ENCODE measurements around the gene CBLC. TPM values are rescaled to one million over a fixed set of nuclear protein-coding genes. Genes with fewer than 3 reads are reported as not detected.
A peak's percentile ranks its signal among the peaks of the same experiment; 100 is the strongest.
"Not testable (repeated sequence)": the region's sequence is repeated elsewhere in the genome, so short reads cannot be mapped to it uniquely, and the experiment has no call there.

CBLC gene
- total RNA-seq, 1 donor from 2014 or later = not detected

- intact Hi-C loops (cut with DNase I) = no loop called here
- DNase-seq (ENCODE audit: low spot score) = no peak
- no peak for ATAC-seq
Observed at GRCh38 chr19:44813070-44813840, 35.6 kb downstream of the CBLC start.

- no peak for ATAC-seq
- no peak for DNase-seq (ENCODE audit: low spot score)
- intact Hi-C loops (cut with DNase I) = no loop called here
Observed at GRCh38 chr19:44813841-44814470, 36.3 kb downstream of the CBLC start.

- intact Hi-C loops (cut with DNase I) = no loop called here
- ATAC-seq (no peak), DNase-seq (ENCODE audit: low spot score) (no peak)
Observed at GRCh38 chr19:44814517-44814916, 36.8 kb downstream of the CBLC start.

GRCh38 chr19:44816301-44816700 lies 38.6 kb downstream of the CBLC start:
- intact Hi-C loops (cut with DNase I) = no loop called here
- no peak for DNase-seq (ENCODE audit: low spot score)
- no peak for ATAC-seq

- no peak for ATAC-seq
- intact Hi-C loops (cut with DNase I) = no loop called here
- DNase-seq (ENCODE audit: low spot score) = no peak
Observed at GRCh38 chr19:44817725-44818465, 40.2 kb downstream of the CBLC start.

GRCh38 chr19:44818466-44819031 lies 40.9 kb downstream of the CBLC start:
- DNase-seq (ENCODE audit: low spot score) = no peak
- intact Hi-C loops (cut with DNase I) = no loop called here
- no peak for ATAC-seq

GRCh38 chr19:44819246-44819832 lies 41.6 kb downstream of the CBLC start:
- no peak for ATAC-seq

GRCh38 chr19:44820648-44821609 lies 43.2 kb downstream of the CBLC start:
- peak; percentile 73 for ATAC-seq
- no peak for DNase-seq (ENCODE audit: low spot score)
- intact Hi-C loops (cut with DNase I) = no loop called here

More at GRCh38 chr19:44819246-44819832, 41.6 kb downstream of the CBLC start:
- no peak for DNase-seq (ENCODE audit: low spot score)
- intact Hi-C loops (cut with DNase I) = no loop called here

GRCh38 chr19:44822177-44822576 lies 44.5 kb downstream of the CBLC start:
- no peak for DNase-seq (ENCODE audit: low spot score)
- ATAC-seq = no peak
- intact Hi-C loops (cut with DNase I) = no loop called here

GRCh38 chr19:44822670-44823372 lies 45.1 kb downstream of the CBLC start:
- no peak for ATAC-seq
- intact Hi-C loops (cut with DNase I) = no loop called here

GRCh38 chr19:44823373-44823698 lies 45.6 kb downstream of the CBLC start:
- intact Hi-C loops (cut with DNase I) = no loop called here
- no peak for DNase-seq (ENCODE audit: low spot score)

More at GRCh38 chr19:44822670-44823372, 45.1 kb downstream of the CBLC start:
- no peak for DNase-seq (ENCODE audit: low spot score)

GRCh38 chr19:44824761-44825160 lies 47.1 kb downstream of the CBLC start:
- intact Hi-C loops (cut with DNase I) = no loop called here
- ATAC-seq = no peak

More at GRCh38 chr19:44823373-44823698, 45.6 kb downstream of the CBLC start:
- ATAC-seq = no peak

GRCh38 chr19:44832875-44833274 lies 55.2 kb downstream of the CBLC start:
- ATAC-seq; DNase-seq (ENCODE audit: low spot score); intact Hi-C loops (cut with DNase I): not testable (repeated sequence)

More at GRCh38 chr19:44824761-44825160, 47.1 kb downstream of the CBLC start:
- no peak for DNase-seq (ENCODE audit: low spot score)

GRCh38 chr19:44834399-44834798 lies 56.7 kb downstream of the CBLC start:
- intact Hi-C loops (cut with DNase I); DNase-seq (ENCODE audit: low spot score); ATAC-seq: not testable (repeated sequence)

- DNase-seq (ENCODE audit: low spot score) = no peak
- intact Hi-C loops (cut with DNase I) = no loop called here
- no peak for ATAC-seq
Observed at GRCh38 chr19:44839276-44839675, 61.6 kb downstream of the CBLC start.

GRCh38 chr19:44840811-44841210 lies 63.1 kb downstream of the CBLC start:
- intact Hi-C loops (cut with DNase I) = loop anchor here (5.0 kb wide), 2 partner anchors 39 to 54 kb away; no protein-coding TSS in a partner anchor
- no peak for DNase-seq (ENCODE audit: low spot score)
- ATAC-seq = no peak

- ATAC-seq (no peak), DNase-seq (ENCODE audit: low spot score) (no peak)
- intact Hi-C loops (cut with DNase I) = loop anchor here (5.0 kb wide), 2 partner anchors 39 to 54 kb away; no protein-coding TSS in a partner anchor
Observed at GRCh38 chr19:44841231-44841630, 63.5 kb downstream of the CBLC start.
